Measurements from ENCODE around the gene PI4KB.

Gene PI4KB

DNA sequence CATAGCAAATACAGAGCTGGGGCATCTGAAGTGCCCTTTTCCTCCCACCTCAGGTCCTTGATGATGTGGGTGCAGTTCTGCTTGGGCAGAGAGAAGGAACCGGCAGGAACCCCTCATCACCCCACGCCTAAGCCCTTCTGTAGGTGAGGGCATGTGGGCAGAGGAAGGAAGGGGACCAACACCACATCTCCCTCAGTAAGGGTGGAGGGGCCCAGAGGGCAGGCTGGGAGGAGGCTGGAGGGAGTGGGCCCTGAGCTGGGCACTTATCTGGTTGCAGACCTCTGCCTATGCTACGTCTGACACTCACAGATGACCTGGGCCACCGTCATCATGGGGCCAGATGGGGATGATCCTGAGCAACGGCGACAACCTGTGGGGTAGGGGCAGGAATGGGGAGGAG is 34.1 kb downstream of the PI4KB start:
- Histone ChIP-seq H2BK5ac (ENCODE audit: low read length) (no peak overlapping the region), H4K91ac (ENCODE audit: low read depth, low read length, poor library complexity) (no peak overlapping the region), H3K14ac (ENCODE audit: low read length) (no peak overlapping the region), H3K18ac (ENCODE audit: low read length) (no peak overlapping the region), H2AK5ac (ENCODE audit: low read depth, low read length) (no peak overlapping the region), H3K4me3 (ENCODE audit: low read length in 2 of 2) (no peak overlapping the region), H3K27ac (replicated peaks; ENCODE audit: low read length) (no peak overlapping the region), H3K9ac (ENCODE audit: low read depth, low read length, poor library complexity) (no peak overlapping the region), H3K4me2 (ENCODE audit: insufficient read depth, low read length, poor library complexity, severe bottlenecking) (no peak overlapping the region), H4K8ac (ENCODE audit: low read depth, low read length) (no peak overlapping the region), H3K4ac (ENCODE audit: low read length) (no peak overlapping the region), H2BK15ac (ENCODE audit: low read length) (peak overlapping the region; percentile 41), H3K9me3 (replicated peaks in 1 of 2; ENCODE audit: control insufficient read depth in 2 of 2, insufficient read depth in 1 of 2, low read depth in 1 of 2, low read length in 2 of 2) (no peaks in the 10 kb centered on the region), H3K27me3 (ENCODE audit: control insufficient read depth in 3 of 3, insufficient read depth in 3 of 3, low read depth in 1 of 3, low read length in 3 of 3) (no peaks in the 10 kb centered on the region), H3K36me3 (replicated peaks in 1 of 2; ENCODE audit: control insufficient read depth in 2 of 2, insufficient read depth in 2 of 2, low read length in 2 of 2) (peaks cover 46 to 91% of the 10 kb centered on the region in 2 donors), H3K4me1 (ENCODE audit: control insufficient read depth in 2 of 2, insufficient read depth in 1 of 2, low read depth in 1 of 2, low read length in 2 of 2) (peaks cover 9 to 16% of the 10 kb centered on the region in 2 donors), H3K79me1 (ENCODE audit: low read depth, low read length) (peaks cover 11% of the 10 kb centered on the region), H3K23ac (ENCODE audit: low read depth, low read length, poor library complexity) (no peak overlapping the region), H2BK12ac (ENCODE audit: low read length) (no peak overlapping the region), H2AFZ (ENCODE audit: low read length) (no peak overlapping the region), H2BK120ac (ENCODE audit: low read depth, low read length) (no peak overlapping the region)
- no CpG with 5 or more reads among the region's 6 CpGs for WGBS, 2 donors (ENCODE audit: extremely low coverage in 2 of 2, insufficient read length in 2 of 2, insufficient replicate concordance in 1 of 2)
- no peak for DNase-seq (ENCODE audit: low spot score)

DNA sequence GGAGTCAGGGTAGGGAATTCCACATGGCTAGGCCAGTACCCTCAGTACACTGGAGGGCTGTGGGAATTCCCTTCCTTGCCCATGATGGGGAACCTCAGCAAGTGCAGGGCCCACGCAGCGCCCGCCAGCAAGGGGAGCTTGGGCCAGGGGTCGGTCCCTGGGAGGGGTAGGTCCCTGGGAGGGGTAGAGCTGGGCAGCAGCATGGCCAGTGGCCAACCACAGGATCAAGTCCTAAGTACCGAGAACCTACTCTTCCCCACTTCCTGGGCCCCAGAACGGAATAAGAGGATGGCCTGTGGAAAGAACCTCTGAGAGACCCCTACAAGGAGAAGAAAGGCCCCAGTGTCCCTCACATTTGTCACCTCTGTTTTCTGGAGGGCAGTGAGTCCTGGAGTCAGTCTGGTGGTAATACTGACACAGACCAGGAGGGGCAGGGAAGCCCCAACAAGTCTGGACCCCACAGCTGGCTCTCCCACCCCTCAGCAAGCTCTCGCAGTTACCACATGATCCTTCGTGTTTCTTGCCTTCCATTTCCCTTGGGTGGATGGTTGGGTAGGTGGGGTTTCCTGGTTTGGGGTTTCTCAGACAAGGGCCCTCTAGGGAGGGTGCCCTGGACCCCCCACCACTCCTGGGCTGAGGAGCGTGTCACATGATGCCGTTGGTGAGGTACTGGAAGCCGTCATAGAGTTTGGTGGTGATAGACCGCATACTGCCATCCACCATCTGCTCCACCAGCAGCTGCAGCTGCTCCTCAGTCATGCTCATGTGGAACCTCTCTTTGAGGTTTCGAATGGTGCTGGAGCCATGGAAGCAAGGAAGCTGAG is 34.8 kb downstream of the PI4KB start:
- no CpG with 5 or more reads among the region's 13 CpGs for WGBS, 2 donors (ENCODE audit: extremely low coverage in 2 of 2, insufficient read length in 2 of 2, insufficient replicate concordance in 1 of 2)

DNA sequence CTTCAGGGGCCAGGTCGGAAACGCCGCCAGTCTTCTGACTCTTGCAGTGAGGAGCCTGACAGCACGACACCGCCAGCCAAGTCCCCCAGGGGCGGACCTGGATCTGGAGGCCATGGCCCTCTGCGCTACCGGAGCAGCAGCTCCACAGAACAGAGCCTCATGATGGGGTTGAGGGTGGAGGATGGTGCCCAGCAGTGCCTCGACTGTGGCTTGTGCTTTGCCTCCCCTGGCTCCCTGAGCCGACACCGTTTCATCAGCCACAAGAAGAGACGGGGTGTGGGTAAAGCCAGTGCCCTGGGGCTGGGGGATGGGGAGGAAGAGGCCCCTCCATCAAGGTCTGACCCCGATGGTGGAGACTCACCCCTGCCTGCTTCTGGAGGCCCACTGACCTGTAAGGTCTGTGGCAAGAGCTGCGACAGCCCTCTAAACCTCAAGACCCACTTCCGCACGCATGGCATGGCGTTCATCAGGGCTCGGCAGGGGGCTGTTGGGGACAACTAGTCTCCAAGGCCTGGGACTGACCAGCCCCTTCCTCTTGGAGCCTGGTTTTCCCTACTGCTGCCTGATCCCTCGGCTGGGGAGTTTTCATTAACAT is 36.4 kb downstream of the PI4KB start:
- no peaks in the 10 kb centered on the region for H3K9me3 ChIP-seq (replicated peaks in 1 of 2; ENCODE audit: control insufficient read depth in 2 of 2, insufficient read depth in 1 of 2, low read depth in 1 of 2, low read length in 2 of 2)
- no peak overlapping the region for H2AFZ ChIP-seq (ENCODE audit: low read length)
- H3K14ac ChIP-seq (ENCODE audit: low read length): no peak overlapping the region
- H3K4me1 ChIP-seq (ENCODE audit: control insufficient read depth in 2 of 2, insufficient read depth in 1 of 2, low read depth in 1 of 2, low read length in 2 of 2): peaks cover 9 to 16% of the 10 kb centered on the region in 2 donors
- no peak overlapping the region for H2AK5ac ChIP-seq (ENCODE audit: low read depth, low read length)
- H3K4ac ChIP-seq (ENCODE audit: low read length): no peak overlapping the region
- no peaks in the 10 kb centered on the region for H3K27me3 ChIP-seq (ENCODE audit: control insufficient read depth in 3 of 3, insufficient read depth in 3 of 3, low read depth in 1 of 3, low read length in 3 of 3)
- no peak overlapping the region for H3K27ac ChIP-seq (replicated peaks; ENCODE audit: low read length)
- DNase-seq (ENCODE audit: low spot score): no peak
- H2BK15ac ChIP-seq (ENCODE audit: low read length): no peak overlapping the region
- no CpG with 5 or more reads among the region's 19 CpGs for WGBS, 2 donors (ENCODE audit: extremely low coverage in 2 of 2, insufficient read length in 2 of 2, insufficient replicate concordance in 1 of 2)
- H3K79me1 ChIP-seq (ENCODE audit: low read depth, low read length): peaks cover 20% of the 10 kb centered on the region
- H2BK12ac ChIP-seq (ENCODE audit: low read length): no peak overlapping the region
- no peak overlapping the region for H2BK120ac ChIP-seq (ENCODE audit: low read depth, low read length)
- H3K23ac ChIP-seq (ENCODE audit: low read depth, low read length, poor library complexity): peak overlapping the region; percentile 75
- H4K91ac ChIP-seq (ENCODE audit: low read depth, low read length, poor library complexity): no peak overlapping the region
- no peak overlapping the region for H4K8ac ChIP-seq (ENCODE audit: low read depth, low read length)
- no peak overlapping the region for H3K4me2 ChIP-seq (ENCODE audit: insufficient read depth, low read length, poor library complexity, severe bottlenecking)
- peaks cover 64 to 96% of the 10 kb centered on the region in 2 donors for H3K36me3 ChIP-seq (replicated peaks in 1 of 2; ENCODE audit: control insufficient read depth in 2 of 2, insufficient read depth in 2 of 2, low read length in 2 of 2)
- H3K4me3 ChIP-seq (ENCODE audit: low read length in 2 of 2): no peak overlapping the region
- no peak overlapping the region for H3K18ac ChIP-seq (ENCODE audit: low read length)
- peak overlapping the region; percentile 35 for H2BK5ac ChIP-seq (ENCODE audit: low read length)
- H3K9ac ChIP-seq (ENCODE audit: low read depth, low read length, poor library complexity): no peak overlapping the region

More for the DNA sequence above, 34.8 kb downstream of the PI4KB start:
- Histone ChIP-seq H3K18ac (ENCODE audit: low read length) (peak overlapping the region; percentile 45), H3K4me3 (ENCODE audit: low read length in 2 of 2) (no peak overlapping the region), H2BK15ac (ENCODE audit: low read length) (no peak overlapping the region), H3K4me2 (ENCODE audit: insufficient read depth, low read length, poor library complexity, severe bottlenecking) (no peak overlapping the region), H2BK12ac (ENCODE audit: low read length) (no peak overlapping the region), H3K36me3 (replicated peaks in 1 of 2; ENCODE audit: control insufficient read depth in 2 of 2, insufficient read depth in 2 of 2, low read length in 2 of 2) (peaks cover 49 to 92% of the 10 kb centered on the region in 2 donors), H3K4ac (ENCODE audit: low read length) (no peak overlapping the region), H2BK120ac (ENCODE audit: low read depth, low read length) (no peak overlapping the region), H4K91ac (ENCODE audit: low read depth, low read length, poor library complexity) (no peak overlapping the region), H3K9ac (ENCODE audit: low read depth, low read length, poor library complexity) (no peak overlapping the region), H4K8ac (ENCODE audit: low read depth, low read length) (peak overlapping the region; percentile 57), H3K14ac (ENCODE audit: low read length) (no peak overlapping the region), H3K23ac (ENCODE audit: low read depth, low read length, poor library complexity) (no peak overlapping the region), H3K27me3 (ENCODE audit: control insufficient read depth in 3 of 3, insufficient read depth in 3 of 3, low read depth in 1 of 3, low read length in 3 of 3) (no peaks in the 10 kb centered on the region), H3K9me3 (replicated peaks in 1 of 2; ENCODE audit: control insufficient read depth in 2 of 2, insufficient read depth in 1 of 2, low read depth in 1 of 2, low read length in 2 of 2) (no peaks in the 10 kb centered on the region), H3K79me1 (ENCODE audit: low read depth, low read length) (peaks cover 18% of the 10 kb centered on the region), H2AK5ac (ENCODE audit: low read depth, low read length) (peak overlapping the region; percentile 49), H3K27ac (replicated peaks; ENCODE audit: low read length) (peak overlapping the region; percentile 33), H2AFZ (ENCODE audit: low read length) (no peak overlapping the region), H2BK5ac (ENCODE audit: low read length) (no peak overlapping the region), H3K4me1 (ENCODE audit: control insufficient read depth in 2 of 2, insufficient read depth in 1 of 2, low read depth in 1 of 2, low read length in 2 of 2) (peaks cover 9 to 16% of the 10 kb centered on the region in 2 donors)
- no peak for DNase-seq (ENCODE audit: low spot score)

DNA sequence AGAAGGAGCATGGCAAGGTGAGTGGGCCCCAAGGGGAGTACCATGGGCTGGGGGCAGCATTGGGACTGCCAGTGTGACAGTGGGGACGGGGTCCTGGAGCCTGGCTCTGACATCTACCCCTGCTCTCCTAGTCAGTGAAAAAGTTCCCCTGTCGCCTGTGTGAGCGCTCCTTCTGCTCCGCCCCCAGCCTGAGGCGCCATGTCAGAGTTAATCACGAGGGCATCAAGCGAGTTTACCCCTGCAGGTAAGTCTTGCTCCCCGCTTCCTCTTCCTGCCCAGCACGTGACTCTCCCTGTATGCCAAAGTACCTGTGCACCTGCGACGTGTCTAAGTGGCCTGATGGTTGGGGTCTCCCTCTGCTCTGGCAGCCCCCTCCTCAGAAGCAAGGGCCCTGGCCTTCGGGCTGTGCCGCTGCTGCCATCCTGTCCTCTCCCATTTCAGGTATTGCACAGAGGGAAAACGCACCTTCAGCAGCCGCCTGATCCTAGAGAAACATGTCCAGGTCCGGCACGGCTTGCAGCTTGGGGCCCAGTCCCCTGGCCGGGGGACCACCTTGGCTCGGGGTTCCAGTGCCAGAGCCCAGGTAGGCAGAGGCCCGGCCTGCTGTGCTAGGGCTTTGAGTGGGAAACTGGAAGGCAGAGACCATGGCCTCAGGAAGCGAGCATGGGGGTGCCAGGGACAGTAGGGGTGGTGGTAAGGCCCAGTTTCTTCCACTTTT is 37.1 kb downstream of the PI4KB start:
- no CpG with 5 or more reads among the region's 21 CpGs for WGBS, 2 donors (ENCODE audit: extremely low coverage in 2 of 2, insufficient read length in 2 of 2, insufficient replicate concordance in 1 of 2)
- Histone ChIP-seq H3K36me3 (replicated peaks in 1 of 2; ENCODE audit: control insufficient read depth in 2 of 2, insufficient read depth in 2 of 2, low read length in 2 of 2) (peaks cover 64 to 94% of the 10 kb centered on the region in 2 donors), H4K8ac (ENCODE audit: low read depth, low read length) (no peak overlapping the region), H2BK5ac (ENCODE audit: low read length) (peak overlapping the region; percentile 35), H3K79me1 (ENCODE audit: low read depth, low read length) (peaks cover 20% of the 10 kb centered on the region), H2AFZ (ENCODE audit: low read length) (no peak overlapping the region), H3K9me3 (replicated peaks in 1 of 2; ENCODE audit: control insufficient read depth in 2 of 2, insufficient read depth in 1 of 2, low read depth in 1 of 2, low read length in 2 of 2) (no peaks in the 10 kb centered on the region), H2BK15ac (ENCODE audit: low read length) (no peak overlapping the region), H3K4me1 (ENCODE audit: control insufficient read depth in 2 of 2, insufficient read depth in 1 of 2, low read depth in 1 of 2, low read length in 2 of 2) (peaks cover 5 to 11% of the 10 kb centered on the region in 2 donors), H4K91ac (ENCODE audit: low read depth, low read length, poor library complexity) (no peak overlapping the region), H3K4ac (ENCODE audit: low read length) (no peak overlapping the region), H3K4me2 (ENCODE audit: insufficient read depth, low read length, poor library complexity, severe bottlenecking) (no peak overlapping the region), H2AK5ac (ENCODE audit: low read depth, low read length) (no peak overlapping the region), H3K14ac (ENCODE audit: low read length) (no peak overlapping the region), H2BK12ac (ENCODE audit: low read length) (no peak overlapping the region), H3K9ac (ENCODE audit: low read depth, low read length, poor library complexity) (no peak overlapping the region), H3K27ac (replicated peaks; ENCODE audit: low read length) (no peak overlapping the region), H3K4me3 (ENCODE audit: low read length in 2 of 2) (no peak overlapping the region), H2BK120ac (ENCODE audit: low read depth, low read length) (no peak overlapping the region), H3K18ac (ENCODE audit: low read length) (no peak overlapping the region), H3K23ac (ENCODE audit: low read depth, low read length, poor library complexity) (peak overlapping the region; percentile 75), H3K27me3 (ENCODE audit: control insufficient read depth in 3 of 3, insufficient read depth in 3 of 3, low read depth in 1 of 3, low read length in 3 of 3) (no peaks in the 10 kb centered on the region)
- no peak for DNase-seq (ENCODE audit: low spot score)

Measured in neuronal stem cell (in vitro differentiated cells).